ENCODE data around the gene ERI2. TPM values are rescaled to one million over a fixed set of nuclear protein-coding genes. Genes with fewer than 3 reads are reported as not detected.
"Not testable (repeated sequence)": the region's sequence is repeated elsewhere in the genome, so short reads cannot be mapped to it uniquely, and the experiment has no call there.

Gene ERI2
- total RNA-seq, 2 donors from 2014 or later, result 18.7 TPM

- 92% methylated on average over 2 of the region's 2 CpGs; no CpG with 5 or more reads in 1 of the 2 experiments for WGBS, 2 experiments (ENCODE audit: insufficient coverage in 1 of 2, insufficient read length in 1 of 2)
- peaks cover 18% of the 10 kb centered on the region for H3K9me3 Mint-ChIP-seq
- no peak overlapping the region for H3K27ac Mint-ChIP-seq
- Histone ChIP-seq H3K4me3 (ENCODE audit: low read length) (no peak overlapping the region), H3K27ac (ENCODE audit: low read depth, low read length) (no peak overlapping the region), H3K9me3 (ENCODE audit: control insufficient read depth, low read length) (peaks cover 6% of the 10 kb centered on the region), H3K27me3 (ENCODE audit: control insufficient read depth, insufficient read depth, low read length, poor library complexity, severe bottlenecking) (no peaks in the 10 kb centered on the region), H3K36me3 (ENCODE audit: control insufficient read depth, insufficient read depth, low read length) (no peaks in the 10 kb centered on the region), H3K9ac (ENCODE audit: extremely low read depth, low read length, poor library complexity, severe bottlenecking) (no peak overlapping the region), H3K4me1 (ENCODE audit: control insufficient read depth, insufficient read depth, low read length) (no peaks in the 10 kb centered on the region)
- TF ChIP-seq CTCF (conservative IDR thresholded peaks at IDR 0.05), result no peak
- H3K27me3 Mint-ChIP-seq (ENCODE audit: insufficient read depth), result peaks cover 2% of the 10 kb centered on the region
- no peak overlapping the region for H3K4me3 Mint-ChIP-seq
- no peak for DNase-seq
- H3K4me1 Mint-ChIP-seq, result peaks cover 6% of the 10 kb centered on the region
- no peaks in the 10 kb centered on the region for H3K36me3 Mint-ChIP-seq (ENCODE audit: low read depth)
These were observed 45.9 kb downstream of the ERI2 start for GRCh38 chr16:20760346-20760745.

- H3K4me1 Mint-ChIP-seq; H3K9me3 ChIP-seq (ENCODE audit: control insufficient read depth, low read length); DNase-seq; H3K27ac ChIP-seq (ENCODE audit: low read depth, low read length); H3K4me3 Mint-ChIP-seq; H3K4me1 ChIP-seq (ENCODE audit: control insufficient read depth, insufficient read depth, low read length); H3K36me3 ChIP-seq (ENCODE audit: control insufficient read depth, insufficient read depth, low read length); H3K27ac Mint-ChIP-seq; H3K36me3 Mint-ChIP-seq (ENCODE audit: low read depth); H3K9me3 Mint-ChIP-seq; H3K4me3 ChIP-seq (ENCODE audit: low read length); H3K9ac ChIP-seq (ENCODE audit: extremely low read depth, low read length, poor library complexity, severe bottlenecking): not testable (repeated sequence)
- peaks cover 13% of the 10 kb centered on the region for H3K27me3 Mint-ChIP-seq (ENCODE audit: insufficient read depth)
- no CpG with 5 or more reads among the region's 5 CpGs for WGBS, 2 experiments (ENCODE audit: insufficient coverage in 1 of 2, insufficient read length in 1 of 2)
- H3K27me3 ChIP-seq (ENCODE audit: control insufficient read depth, insufficient read depth, low read length, poor library complexity, severe bottlenecking), result peaks cover 18% of the 10 kb centered on the region
These were observed 50.5 kb downstream of the ERI2 start for GRCh38 chr16:20755799-20756198.

GRCh38 chr16:20755238-20755637, 51.0 kb downstream of the ERI2 start:
- Histone ChIP-seq H3K4me1 (ENCODE audit: control insufficient read depth, insufficient read depth, low read length) (no peaks in the 10 kb centered on the region), H3K36me3 (ENCODE audit: control insufficient read depth, insufficient read depth, low read length) (no peaks in the 10 kb centered on the region), H3K27me3 (ENCODE audit: control insufficient read depth, insufficient read depth, low read length, poor library complexity, severe bottlenecking) (peaks cover 18% of the 10 kb centered on the region), H3K9me3 (ENCODE audit: control insufficient read depth, low read length) (no peaks in the 10 kb centered on the region), H3K27ac (ENCODE audit: low read depth, low read length) (no peak overlapping the region), H3K4me3 (ENCODE audit: low read length) (no peak overlapping the region), H3K9ac (ENCODE audit: extremely low read depth, low read length, poor library complexity, severe bottlenecking) (no peak overlapping the region)
- no peaks in the 10 kb centered on the region for H3K36me3 Mint-ChIP-seq (ENCODE audit: low read depth)
- WGBS, 2 experiments (ENCODE audit: insufficient coverage in 1 of 2, insufficient read length in 1 of 2), result no CpG with 5 or more reads among the region's 1 CpG
- peaks cover 15% of the 10 kb centered on the region for H3K27me3 Mint-ChIP-seq (ENCODE audit: insufficient read depth)
- no peak for TF ChIP-seq CTCF (conservative IDR thresholded peaks at IDR 0.05)
- no peak for DNase-seq
- H3K27ac Mint-ChIP-seq, result no peak overlapping the region
- no peak overlapping the region for H3K4me3 Mint-ChIP-seq
- no peaks in the 10 kb centered on the region for H3K9me3 Mint-ChIP-seq
- H3K4me1 Mint-ChIP-seq, result no peaks in the 10 kb centered on the region

- no peaks in the 10 kb centered on the region for H3K36me3 Mint-ChIP-seq (ENCODE audit: low read depth)
- Histone ChIP-seq H3K9me3 (ENCODE audit: control insufficient read depth, low read length) (no peaks in the 10 kb centered on the region), H3K9ac (ENCODE audit: extremely low read depth, low read length, poor library complexity, severe bottlenecking) (no peak overlapping the region), H3K27me3 (ENCODE audit: control insufficient read depth, insufficient read depth, low read length, poor library complexity, severe bottlenecking) (peaks cover 18% of the 10 kb centered on the region), H3K27ac (ENCODE audit: low read depth, low read length) (no peak overlapping the region), H3K36me3 (ENCODE audit: control insufficient read depth, insufficient read depth, low read length) (no peaks in the 10 kb centered on the region), H3K4me1 (ENCODE audit: control insufficient read depth, insufficient read depth, low read length) (no peaks in the 10 kb centered on the region), H3K4me3 (ENCODE audit: low read length) (no peak overlapping the region)
- no peaks in the 10 kb centered on the region for H3K9me3 Mint-ChIP-seq
- H3K4me1 Mint-ChIP-seq, result no peaks in the 10 kb centered on the region
- H3K27me3 Mint-ChIP-seq (ENCODE audit: insufficient read depth), result peaks cover 18% of the 10 kb centered on the region
- WGBS, 2 experiments (ENCODE audit: insufficient coverage in 1 of 2, insufficient read length in 1 of 2), result 62 to 100% methylated on average over 1 of the region's 1 CpG
- H3K4me3 Mint-ChIP-seq, result no peak overlapping the region
- DNase-seq, result no peak
- no peak for TF ChIP-seq CTCF (conservative IDR thresholded peaks at IDR 0.05)
- H3K27ac Mint-ChIP-seq, result no peak overlapping the region
These were observed 52.5 kb downstream of the ERI2 start for GRCh38 chr16:20753727-20754126.

All from endodermal cell (in vitro differentiated cells).